Measurements from ENCODE around the gene DNM3.

Gene DNM3

GRCh38 chr1:171939740-171940139, 98.4 kb downstream of the DNM3 start:
- TF ChIP-seq CTCF (IDR thresholded peaks at IDR 0.05; ENCODE audit: insufficient read depth, low read depth, low read length, missing control alignments), result no peak
- no peak for DNase-seq (ENCODE audit: low read depth)
- H3K4me3 ChIP-seq (ENCODE audit: low read length), result no peak overlapping the region

- no peak for DNase-seq (ENCODE audit: low read depth)
- H3K4me3 ChIP-seq (ENCODE audit: low read length), result no peak overlapping the region
- no peak for TF ChIP-seq CTCF (IDR thresholded peaks at IDR 0.05; ENCODE audit: insufficient read depth, low read depth, low read length, missing control alignments)
Measured at GRCh38 chr1:171940368-171940767, 99.1 kb downstream of the DNM3 start.

GRCh38 chr1:171941920-171942319, 100.6 kb downstream of the DNM3 start:
- no peak for TF ChIP-seq CTCF (IDR thresholded peaks at IDR 0.05; ENCODE audit: insufficient read depth, low read depth, low read length, missing control alignments)
- H3K4me3 ChIP-seq (ENCODE audit: low read length), result no peak overlapping the region
- no peak for DNase-seq (ENCODE audit: low read depth)

GRCh38 chr1:171943973-171944561, 102.8 kb downstream of the DNM3 start:
- H3K4me3 ChIP-seq (ENCODE audit: low read length), result no peak overlapping the region
- no peak for TF ChIP-seq CTCF (IDR thresholded peaks at IDR 0.05; ENCODE audit: insufficient read depth, low read depth, low read length, missing control alignments)
- no peak for DNase-seq (ENCODE audit: low read depth)

- TF ChIP-seq CTCF (IDR thresholded peaks at IDR 0.05; ENCODE audit: insufficient read depth, low read depth, low read length, missing control alignments), result no peak
- peak; percentile 29 for DNase-seq (ENCODE audit: low read depth)
- H3K4me3 ChIP-seq (ENCODE audit: low read length), result no peak overlapping the region
Measured at GRCh38 chr1:171948511-171948910, 107.2 kb downstream of the DNM3 start.

GRCh38 chr1:171949316-171949715, 108.0 kb downstream of the DNM3 start:
- no peak for TF ChIP-seq CTCF (IDR thresholded peaks at IDR 0.05; ENCODE audit: insufficient read depth, low read depth, low read length, missing control alignments)
- DNase-seq (ENCODE audit: low read depth), result no peak
- no peak overlapping the region for H3K4me3 ChIP-seq (ENCODE audit: low read length)

- no peak for DNase-seq (ENCODE audit: low read depth)
- no peak for TF ChIP-seq CTCF (IDR thresholded peaks at IDR 0.05; ENCODE audit: insufficient read depth, low read depth, low read length, missing control alignments)
- no peak overlapping the region for H3K4me3 ChIP-seq (ENCODE audit: low read length)
Measured at GRCh38 chr1:171953835-171954234, 112.5 kb downstream of the DNM3 start.

Measured in epithelial cell of esophagus (primary cell).